Endometrium (tissue), 2 donors: ENCODE measurements around the gene GPR107.

ENCODE experiments used
- FAIRE-seq: peaks from 2 replicates; lab custom pipeline; 2012; peaks lifted over from hg19 to GRCh38; lab: Jason Lieb, UNC
- donor health status: control.
- donor health status: control.

The GPR107 gene

GRCh38 chr9:130160862-130161470 lies 107.3 kb downstream of the GPR107 start:
- FAIRE-seq = no peak

GRCh38 chr9:130165579-130165978 lies 111.9 kb downstream of the GPR107 start:
- FAIRE-seq = no peak

- FAIRE-seq = no peak
Measured at GRCh38 chr9:130166399-130166798, 112.7 kb downstream of the GPR107 start.

GRCh38 chr9:130167927-130168326 lies 114.2 kb downstream of the GPR107 start:
- no peak for FAIRE-seq

- no peak for FAIRE-seq
Measured at GRCh38 chr9:130171226-130172148, 117.8 kb downstream of the GPR107 start.

- FAIRE-seq = no peak
Measured at GRCh38 chr9:130172161-130172857, 118.6 kb downstream of the GPR107 start, which contains the start of gene NCS1. TSS of gene NCS1 (plus strand) at chr9:130172404. CDS start at chr9:130172664, 260 bp downstream.

GRCh38 chr9:130172858-130173665 lies 119.4 kb downstream of the GPR107 start:
- no peak for FAIRE-seq

GRCh38 chr9:130173666-130173983 lies 119.9 kb downstream of the GPR107 start:
- FAIRE-seq = no peak

- no peak for FAIRE-seq
Measured at GRCh38 chr9:130174025-130174424, 120.3 kb downstream of the GPR107 start.

GRCh38 chr9:130174920-130175321 lies 121.2 kb downstream of the GPR107 start:
- FAIRE-seq = no peak

GRCh38 chr9:130175355-130175754 lies 121.6 kb downstream of the GPR107 start:
- FAIRE-seq = no peak

- no peak for FAIRE-seq
Measured at GRCh38 chr9:130176760-130177159, 123.1 kb downstream of the GPR107 start.

- FAIRE-seq = no peak
Measured at GRCh38 chr9:130177898-130178805, 124.4 kb downstream of the GPR107 start.

- no peak for FAIRE-seq
Measured at GRCh38 chr9:130179331-130179907, 125.7 kb downstream of the GPR107 start.

GRCh38 chr9:130180516-130180915 lies 126.8 kb downstream of the GPR107 start:
- FAIRE-seq = no peak

GRCh38 chr9:130181678-130182380 lies 128.1 kb downstream of the GPR107 start:
- no peak for FAIRE-seq

- FAIRE-seq = no peak
Measured at GRCh38 chr9:130182381-130182909, 128.7 kb downstream of the GPR107 start.

GRCh38 chr9:130183133-130183762 lies 129.5 kb downstream of the GPR107 start:
- no peak for FAIRE-seq

- no peak for FAIRE-seq
Measured at GRCh38 chr9:130185017-130185416, 131.3 kb downstream of the GPR107 start.
